GM20000 (cell line): ENCODE results near the gene CAMK2G.

Experiments used
- DNase-seq: peaks from one replicate; pipeline ENCODE4 v3.0.0; 2012; ENCODE audit warnings: low spot score
- CTCF ChIP-seq: IDR thresholded peaks from 2 replicates; pipeline ENCODE4 v1.5.1; 2012; ENCODE audit warnings: mild to moderate bottlenecking, control low read depth; ENCODE audit errors: extremely low read depth, missing control alignments

Gene CAMK2G

GRCh38 chr10:73886661-73887293, 12.4 kb upstream of the CAMK2G start:
- no peak for TF ChIP-seq CTCF
- no peak for DNase-seq

GRCh38 chr10:73886085-73886529, 11.8 kb upstream of the CAMK2G start:
- TF ChIP-seq CTCF, result peak; percentile 64
- peak; percentile 71 for DNase-seq

GRCh38 chr10:73884017-73884416, 9.7 kb upstream of the CAMK2G start:
- DNase-seq, result no peak
- TF ChIP-seq CTCF, result no peak

- TF ChIP-seq CTCF, result no peak
- DNase-seq, result no peak
Observed at GRCh38 chr10:73881221-73881919, 7.0 kb upstream of the CAMK2G start.

GRCh38 chr10:73879296-73880173, 5.2 kb upstream of the CAMK2G start:
- DNase-seq, result peak; percentile 84

GRCh38 chr10:73878365-73878764, 4.0 kb upstream of the CAMK2G start:
- DNase-seq, result no peak
- no peak for TF ChIP-seq CTCF

More at GRCh38 chr10:73879296-73880173, 5.2 kb upstream of the CAMK2G start:
- peak; percentile 83 for TF ChIP-seq CTCF
